ENCODE measurements around the gene LCMT1.

DNA sequence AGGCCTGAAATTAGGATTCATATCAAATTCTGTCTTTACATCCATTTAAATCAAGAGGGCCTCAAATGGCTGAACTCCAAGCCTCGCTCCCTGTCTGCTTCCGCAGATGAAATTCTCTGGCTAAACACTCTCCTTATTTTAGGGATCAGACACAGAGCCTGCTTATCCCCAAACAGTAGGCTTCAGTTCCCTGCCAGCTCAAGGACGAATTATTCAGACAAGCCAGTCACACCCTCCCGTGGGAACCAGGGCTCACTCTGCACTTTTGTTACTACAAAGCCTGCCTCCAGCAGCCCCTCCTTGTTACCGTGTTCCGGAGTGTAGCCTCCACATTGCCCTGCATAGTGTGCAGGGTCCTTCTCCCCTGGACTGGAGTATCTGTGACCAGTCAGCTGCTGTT lies 46.6 kb upstream of the LCMT1 start:
- TF ChIP-seq, protein P1, sequence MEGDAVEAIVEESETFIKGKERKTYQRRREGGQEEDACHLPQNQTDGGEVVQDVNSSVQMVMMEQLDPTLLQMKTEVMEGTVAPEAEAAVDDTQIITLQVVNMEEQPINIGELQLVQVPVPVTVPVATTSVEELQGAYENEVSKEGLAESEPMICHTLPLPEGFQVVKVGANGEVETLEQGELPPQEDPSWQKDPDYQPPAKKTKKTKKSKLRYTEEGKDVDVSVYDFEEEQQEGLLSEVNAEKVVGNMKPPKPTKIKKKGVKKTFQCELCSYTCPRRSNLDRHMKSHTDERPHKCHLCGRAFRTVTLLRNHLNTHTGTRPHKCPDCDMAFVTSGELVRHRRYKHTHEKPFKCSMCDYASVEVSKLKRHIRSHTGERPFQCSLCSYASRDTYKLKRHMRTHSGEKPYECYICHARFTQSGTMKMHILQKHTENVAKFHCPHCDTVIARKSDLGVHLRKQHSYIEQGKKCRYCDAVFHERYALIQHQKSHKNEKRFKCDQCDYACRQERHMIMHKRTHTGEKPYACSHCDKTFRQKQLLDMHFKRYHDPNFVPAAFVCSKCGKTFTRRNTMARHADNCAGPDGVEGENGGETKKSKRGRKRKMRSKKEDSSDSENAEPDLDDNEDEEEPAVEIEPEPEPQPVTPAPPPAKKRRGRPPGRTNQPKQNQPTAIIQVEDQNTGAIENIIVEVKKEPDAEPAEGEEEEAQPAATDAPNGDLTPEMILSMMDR (IDR thresholded peaks at IDR 0.05): no peak
- TF ChIP-seq, protein P2, sequence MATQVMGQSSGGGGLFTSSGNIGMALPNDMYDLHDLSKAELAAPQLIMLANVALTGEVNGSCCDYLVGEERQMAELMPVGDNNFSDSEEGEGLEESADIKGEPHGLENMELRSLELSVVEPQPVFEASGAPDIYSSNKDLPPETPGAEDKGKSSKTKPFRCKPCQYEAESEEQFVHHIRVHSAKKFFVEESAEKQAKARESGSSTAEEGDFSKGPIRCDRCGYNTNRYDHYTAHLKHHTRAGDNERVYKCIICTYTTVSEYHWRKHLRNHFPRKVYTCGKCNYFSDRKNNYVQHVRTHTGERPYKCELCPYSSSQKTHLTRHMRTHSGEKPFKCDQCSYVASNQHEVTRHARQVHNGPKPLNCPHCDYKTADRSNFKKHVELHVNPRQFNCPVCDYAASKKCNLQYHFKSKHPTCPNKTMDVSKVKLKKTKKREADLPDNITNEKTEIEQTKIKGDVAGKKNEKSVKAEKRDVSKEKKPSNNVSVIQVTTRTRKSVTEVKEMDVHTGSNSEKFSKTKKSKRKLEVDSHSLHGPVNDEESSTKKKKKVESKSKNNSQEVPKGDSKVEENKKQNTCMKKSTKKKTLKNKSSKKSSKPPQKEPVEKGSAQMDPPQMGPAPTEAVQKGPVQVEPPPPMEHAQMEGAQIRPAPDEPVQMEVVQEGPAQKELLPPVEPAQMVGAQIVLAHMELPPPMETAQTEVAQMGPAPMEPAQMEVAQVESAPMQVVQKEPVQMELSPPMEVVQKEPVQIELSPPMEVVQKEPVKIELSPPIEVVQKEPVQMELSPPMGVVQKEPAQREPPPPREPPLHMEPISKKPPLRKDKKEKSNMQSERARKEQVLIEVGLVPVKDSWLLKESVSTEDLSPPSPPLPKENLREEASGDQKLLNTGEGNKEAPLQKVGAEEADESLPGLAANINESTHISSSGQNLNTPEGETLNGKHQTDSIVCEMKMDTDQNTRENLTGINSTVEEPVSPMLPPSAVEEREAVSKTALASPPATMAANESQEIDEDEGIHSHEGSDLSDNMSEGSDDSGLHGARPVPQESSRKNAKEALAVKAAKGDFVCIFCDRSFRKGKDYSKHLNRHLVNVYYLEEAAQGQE (IDR thresholded peaks at IDR 0.05; ENCODE audit: insufficient read depth in 1 of 2, low read depth in 2 of 2, low read length in 1 of 2): no peak
- TF ChIP-seq POLR2AphosphoS5 (IDR thresholded peaks at IDR 0.05; ENCODE audit: low read depth, low read length) (no peak), SIN3A (IDR thresholded peaks at IDR 0.05; ENCODE audit: borderline replicate concordance, insufficient read depth, low read depth, low read length) (no peak)
